NCI-H510A treated with DMSO at 0.1 percent for 48 hours (cell line): Measurements from ENCODE around the gene RNF227.
A peak's percentile ranks its signal among the peaks of the same experiment; 100 is the strongest.
"Not testable (repeated sequence)": the region's sequence is repeated elsewhere in the genome, so short reads cannot be mapped to it uniquely, and the experiment has no call there.

ENCODE experiments used
- DNase-seq: peaks from one replicate; lab custom pipeline; 2025; lab: John Stamatoyannopoulos, UW

RNF227 gene

GRCh38 chr17:7915611-7916384 is at the start of gene RNF227:
RNF227 (minus strand) TSS chr17:7916289; CDS start chr17:7916195, 94 bp downstream.
- peak; percentile 91 for DNase-seq

GRCh38 chr17:7961421-7961820 is 45.3 kb upstream of the RNF227 start:
- DNase-seq, result no peak

GRCh38 chr17:7959503-7960253 is 43.6 kb upstream of the RNF227 start:
- no peak for DNase-seq

- no peak for DNase-seq
Observed at GRCh38 chr17:7956228-7956965, 40.3 kb upstream of the RNF227 start.

GRCh38 chr17:7955414-7956227 is 39.5 kb upstream of the RNF227 start:
- DNase-seq, result no peak

- DNase-seq, result not testable (repeated sequence)
Observed at GRCh38 chr17:7953266-7953665, 37.2 kb upstream of the RNF227 start.

GRCh38 chr17:7951143-7951792 is 35.2 kb upstream of the RNF227 start:
- no peak for DNase-seq

- DNase-seq, result no peak
Observed at GRCh38 chr17:7950578-7950977, 34.5 kb upstream of the RNF227 start.

GRCh38 chr17:7947651-7948050 is 31.6 kb upstream of the RNF227 start:
- DNase-seq, result no peak

GRCh38 chr17:7946441-7946840 is 30.4 kb upstream of the RNF227 start:
- DNase-seq, result no peak

- DNase-seq, result no peak
Observed at GRCh38 chr17:7945651-7946050, 29.6 kb upstream of the RNF227 start.

GRCh38 chr17:7944326-7944725 is 28.2 kb upstream of the RNF227 start:
- no peak for DNase-seq

- no peak for DNase-seq
Observed at GRCh38 chr17:7943291-7943690, 27.2 kb upstream of the RNF227 start.

GRCh38 chr17:7940743-7941142 is 24.7 kb upstream of the RNF227 start:
- no peak for DNase-seq

- DNase-seq, result no peak
Observed at GRCh38 chr17:7940034-7940433, 23.9 kb upstream of the RNF227 start.

GRCh38 chr17:7935859-7936258 is 19.8 kb upstream of the RNF227 start:
- DNase-seq, result no peak

GRCh38 chr17:7932949-7933348 is 16.9 kb upstream of the RNF227 start:
- DNase-seq, result peak; percentile 51

GRCh38 chr17:7932483-7932891 is 16.4 kb upstream of the RNF227 start:
- peak; percentile 71 for DNase-seq

GRCh38 chr17:7931709-7932482 is 15.8 kb upstream of the RNF227 start, which contains the start of the genes CNTROB and TRAPPC1:
CNTROB (plus strand) TSS chr17:7932206; CDS start chr17:7933080, 874 bp downstream.
TRAPPC1 (minus strand) TSS chr17:7931946; CDS start chr17:7931829, 117 bp downstream.
- DNase-seq, result peak; percentile 98
